Dendritic cell treated with granulocyte-macrophage colony-stimulating factor and Interleukin-4, amounts not matched to agents 40 ng/mL and 50 ng/mL, for 4 days (primary cell): Measurements from ENCODE around the gene MAP7D2.
"Not testable (repeated sequence)": the region's sequence is repeated elsewhere in the genome, so short reads cannot be mapped to it uniquely, and the experiment has no call there.

ENCODE experiments used
- H3K27ac Mint-ChIP-seq: one replicate; pipeline ENCODE4 v1.8.0; 2022; ENCODE audit warnings: mild to moderate bottlenecking, mixed read lengths
- H3K27me3 Mint-ChIP-seq: one replicate; pipeline ENCODE4 v1.8.0; 2022; ENCODE audit warnings: mild to moderate bottlenecking, mixed read lengths
- H3K36me3 Mint-ChIP-seq: one replicate; pipeline ENCODE4 v1.8.0; 2022; ENCODE audit warnings: low read depth, mixed read lengths
- H3K4me1 Mint-ChIP-seq: one replicate; pipeline ENCODE4 v1.8.0; 2022; ENCODE audit warnings: low read depth, mixed read lengths
- H3K4me3 Mint-ChIP-seq: one replicate; pipeline ENCODE4 v1.8.0; 2022; ENCODE audit warnings: mild to moderate bottlenecking, moderate library complexity, mixed read lengths
- H3K9me3 Mint-ChIP-seq: one replicate; pipeline ENCODE4 v1.8.0; 2022; ENCODE audit warnings: mixed read lengths
- intact Hi-C: fragments of 100-400 bp; cut with micrococcal nuclease; formaldehyde crosslinking; loops from one replicate; pipeline ENCODE4 v1.15.0; 2022

The MAP7D2 gene

DNA sequence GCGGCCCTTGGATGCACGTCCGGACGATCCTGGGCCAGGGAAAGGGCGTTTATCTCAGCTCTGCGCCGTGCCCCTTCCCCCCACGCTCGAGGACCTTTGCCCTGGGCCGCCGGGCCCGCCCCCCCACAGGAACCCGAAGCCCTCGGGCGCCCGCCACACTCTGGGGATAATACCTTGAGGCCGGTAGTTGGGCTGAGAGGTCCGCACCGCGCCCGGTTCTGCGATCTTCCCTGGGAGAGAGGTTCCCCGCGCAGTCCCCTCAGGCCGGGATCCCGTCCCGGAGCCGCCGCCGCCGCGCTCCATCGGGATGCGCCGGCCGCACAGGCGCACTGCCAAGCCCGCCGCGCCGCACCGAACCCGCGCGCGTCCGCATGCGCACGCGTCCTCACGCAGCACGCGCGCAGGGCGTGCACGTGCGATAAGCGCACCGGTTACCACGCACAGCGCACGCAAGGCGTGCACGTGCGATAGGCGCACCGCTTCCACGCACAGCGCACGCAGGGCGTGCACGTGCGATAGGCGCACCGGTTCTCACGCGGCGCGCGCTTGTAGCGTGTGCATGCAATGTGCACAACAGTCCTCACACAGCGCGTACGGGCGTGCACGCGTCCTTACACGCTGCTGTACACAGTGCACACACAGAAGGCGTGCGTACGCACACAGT, at the start of gene MAP7D2:
Gene MAP7D2, minus strand, starts transcription at position 331 of the 664 bp plus-strand sequence. Its CDS starts 28 bp downstream, at position 303.
- Mint-ChIP-seq H3K4me3 (no peak within 1 kb of the TSS), H3K4me1 (peaks cover 5% of the 10 kb centered on the region), H3K36me3 (no peaks in the 10 kb centered on the region), H3K9me3 (no peaks in the 10 kb centered on the region), H3K27me3 (peaks cover 44% of the 10 kb centered on the region), H3K27ac (no peak within 1 kb of the TSS)
- intact Hi-C loops: no loop called here

DNA sequence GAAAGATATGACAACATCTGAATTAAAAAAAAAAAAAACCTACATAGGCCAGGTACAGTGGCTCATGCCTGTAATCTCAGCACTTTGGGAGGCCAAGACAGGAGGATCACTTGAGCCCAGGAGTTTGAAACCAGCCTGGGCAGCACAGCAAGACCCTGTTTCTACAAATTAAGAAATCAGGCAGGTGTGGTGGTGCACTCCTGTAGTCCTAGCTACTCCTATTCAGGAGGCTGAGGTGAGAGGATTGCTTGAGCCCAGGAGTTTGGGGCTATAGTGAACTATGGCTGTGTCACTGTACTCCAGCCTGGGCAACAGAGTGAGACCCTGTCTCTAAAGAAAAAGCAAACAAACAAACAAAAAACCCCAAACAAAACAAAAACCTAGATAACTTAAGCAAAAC, 45.8 kb upstream of the MAP7D2 start:
- H3K4me1 Mint-ChIP-seq, H3K9me3 Mint-ChIP-seq: not testable (repeated sequence)
- peaks cover 71% of the 10 kb centered on the region for H3K36me3 Mint-ChIP-seq

DNA sequence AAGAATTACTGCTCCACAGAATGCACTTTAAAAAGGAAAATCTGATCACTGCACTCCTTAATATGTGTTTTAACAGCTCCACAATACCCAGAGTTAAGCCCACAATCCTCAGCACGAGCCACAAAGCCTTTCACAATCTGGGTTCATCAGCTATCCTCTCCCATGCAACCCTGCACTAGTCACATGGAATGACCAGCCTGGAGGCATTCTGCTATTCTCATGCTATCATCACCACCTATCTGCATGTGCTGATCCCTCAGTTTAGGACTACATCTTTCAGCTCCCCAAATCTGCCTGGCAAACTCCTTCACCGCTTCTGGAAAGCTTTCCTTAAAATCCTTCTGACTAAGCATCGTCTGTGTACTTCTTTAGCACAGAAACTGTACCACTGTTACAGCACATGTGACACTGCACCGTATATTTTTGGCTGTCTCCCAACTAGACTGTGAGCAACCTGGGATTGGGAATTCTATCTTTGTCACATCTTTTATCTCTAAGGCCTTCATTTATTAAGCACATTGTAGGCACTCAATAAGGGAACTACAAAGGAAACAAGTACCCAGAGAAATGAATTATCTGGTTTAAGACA, 43.2 kb upstream of the MAP7D2 start:
- Mint-ChIP-seq H3K27me3 (no peaks in the 10 kb centered on the region), H3K27ac (no peak overlapping the region), H3K4me1 (no peaks in the 10 kb centered on the region), H3K9me3 (no peaks in the 10 kb centered on the region), H3K36me3 (peaks cover 72% of the 10 kb centered on the region), H3K4me3 (no peak overlapping the region)
- intact Hi-C loops: no loop called here

More for the DNA sequence above, 45.8 kb upstream of the MAP7D2 start:
- H3K27ac Mint-ChIP-seq, H3K4me3 Mint-ChIP-seq, intact Hi-C loops, H3K27me3 Mint-ChIP-seq: not testable (repeated sequence)

DNA sequence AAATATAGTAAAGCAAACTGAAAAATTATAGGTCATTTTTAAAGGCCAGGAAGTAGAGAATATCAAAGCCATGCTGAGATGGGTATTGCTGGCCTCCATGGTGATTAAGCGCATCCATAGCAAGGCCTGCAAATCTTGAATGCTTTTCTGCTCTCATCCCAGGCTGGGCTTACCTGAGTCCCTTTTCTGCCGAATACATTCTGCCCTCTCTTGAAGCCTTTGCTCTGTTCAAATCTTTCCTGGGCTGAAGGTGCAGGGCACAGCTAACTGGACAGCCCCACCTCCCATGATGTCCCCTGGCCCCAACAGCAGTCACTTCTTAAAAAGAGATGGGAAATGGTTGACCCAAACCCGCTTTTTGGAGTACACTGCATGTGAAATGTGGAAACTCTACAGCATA, 35.0 kb upstream of the MAP7D2 start:
- Mint-ChIP-seq H3K4me1 (peaks cover 14% of the 10 kb centered on the region), H3K9me3 (no peaks in the 10 kb centered on the region), H3K27ac (no peak overlapping the region), H3K36me3 (peaks cover 38% of the 10 kb centered on the region), H3K27me3 (no peaks in the 10 kb centered on the region), H3K4me3 (no peak overlapping the region)
- intact Hi-C loops: no loop called here

DNA sequence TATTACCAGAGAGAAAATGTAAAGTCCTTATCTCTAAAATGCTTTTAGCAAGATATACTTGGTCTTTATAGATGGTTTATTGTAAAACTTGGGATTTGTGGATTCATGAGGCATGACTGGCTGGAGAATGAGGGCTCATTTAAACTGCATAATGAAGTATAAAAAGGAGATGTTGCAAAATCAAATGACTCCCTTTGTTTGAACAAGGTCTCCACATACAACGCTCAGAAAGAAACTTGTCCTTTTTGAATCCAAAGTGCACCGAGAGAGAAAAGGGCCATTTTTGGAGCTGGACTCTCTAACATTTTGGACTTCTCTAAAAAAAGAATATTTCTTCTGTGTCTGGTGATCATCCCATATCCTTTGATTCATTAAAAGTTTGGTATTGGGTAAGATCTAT, 32.6 kb upstream of the MAP7D2 start:
- H3K4me3 Mint-ChIP-seq: no peak overlapping the region
- intact Hi-C loops: no loop called here
- peaks cover 21% of the 10 kb centered on the region for H3K4me1 Mint-ChIP-seq
- no peak overlapping the region for H3K27ac Mint-ChIP-seq
- H3K36me3 Mint-ChIP-seq: peaks cover 15% of the 10 kb centered on the region
- no peaks in the 10 kb centered on the region for H3K27me3 Mint-ChIP-seq
- H3K9me3 Mint-ChIP-seq: no peaks in the 10 kb centered on the region

DNA sequence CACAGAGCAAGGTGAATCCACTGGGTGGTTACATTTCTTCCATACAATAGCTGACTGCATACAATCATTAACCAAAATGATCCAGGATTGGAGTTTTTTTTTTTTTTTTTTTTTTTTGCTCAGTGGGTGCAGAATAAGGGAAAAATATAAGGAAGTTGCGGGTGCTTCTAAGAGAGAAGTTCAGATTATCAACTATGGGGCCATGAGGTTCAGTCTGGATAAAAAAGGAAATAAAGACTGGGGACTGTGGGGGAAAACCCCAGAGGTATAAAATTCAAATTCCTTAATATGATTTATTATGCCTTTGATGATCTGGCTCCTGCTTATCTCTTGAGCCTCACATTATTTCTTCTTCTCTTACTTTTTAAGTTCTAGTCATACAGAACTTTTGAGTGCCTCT, 30.9 kb upstream of the MAP7D2 start:
- H3K4me1 Mint-ChIP-seq: peaks cover 21% of the 10 kb centered on the region
- no peaks in the 10 kb centered on the region for H3K9me3 Mint-ChIP-seq
- peaks cover 8% of the 10 kb centered on the region for H3K36me3 Mint-ChIP-seq
- H3K27me3 Mint-ChIP-seq: no peaks in the 10 kb centered on the region
- intact Hi-C loops: no loop called here
- no peak overlapping the region for H3K27ac Mint-ChIP-seq
- no peak overlapping the region for H3K4me3 Mint-ChIP-seq

DNA sequence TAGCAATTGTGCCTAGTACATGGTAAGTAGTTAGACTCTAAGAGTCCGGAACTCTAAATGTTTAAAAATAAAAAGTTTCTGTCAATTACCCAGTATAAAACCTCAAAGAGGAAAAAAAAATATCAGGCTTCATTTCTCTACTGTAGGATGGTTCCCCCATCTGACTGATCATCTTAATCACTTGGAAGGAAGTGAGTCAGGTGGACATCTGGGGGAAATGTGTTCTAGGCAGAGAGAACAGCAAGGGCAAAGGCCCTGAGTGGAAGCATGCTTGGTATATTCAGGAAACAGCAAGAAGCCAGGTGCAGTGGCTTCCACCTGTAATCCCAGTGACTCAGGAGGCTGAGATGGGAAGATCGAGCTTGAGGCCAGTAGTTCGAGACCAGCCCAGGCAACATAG, 27.8 kb upstream of the MAP7D2 start:
- intact Hi-C loops: loop anchor here (5.0 kb wide), 1 partner anchor 123 kb away; the partner anchor contains the start of gene RPS6KA3
- H3K36me3 Mint-ChIP-seq: peaks cover 9% of the 10 kb centered on the region
- no peaks in the 10 kb centered on the region for H3K9me3 Mint-ChIP-seq
- H3K27ac Mint-ChIP-seq: peak overlapping the region; percentile 6
- no peaks in the 10 kb centered on the region for H3K27me3 Mint-ChIP-seq
- no peak overlapping the region for H3K4me3 Mint-ChIP-seq
- peaks cover 21% of the 10 kb centered on the region for H3K4me1 Mint-ChIP-seq

DNA sequence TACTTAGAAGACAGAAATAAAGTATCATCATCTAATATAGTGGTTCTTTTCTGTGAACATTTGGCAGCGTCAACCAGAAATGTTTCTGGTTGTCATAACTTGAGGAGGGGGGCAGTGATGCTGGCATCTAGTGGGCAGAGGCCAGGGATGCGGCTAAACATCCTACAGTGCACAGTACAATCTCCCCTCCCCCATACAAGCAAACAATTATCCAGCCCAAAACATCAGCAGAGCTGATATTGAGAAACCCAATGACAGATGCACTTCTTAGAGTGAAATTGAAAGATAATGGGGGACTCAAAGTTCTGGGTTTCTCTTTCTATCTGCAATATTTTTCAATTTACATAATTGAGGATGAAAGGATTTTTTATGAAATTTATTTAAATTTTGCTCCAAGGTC, 26.9 kb upstream of the MAP7D2 start:
- H3K36me3 Mint-ChIP-seq: peaks cover 16% of the 10 kb centered on the region

DNA sequence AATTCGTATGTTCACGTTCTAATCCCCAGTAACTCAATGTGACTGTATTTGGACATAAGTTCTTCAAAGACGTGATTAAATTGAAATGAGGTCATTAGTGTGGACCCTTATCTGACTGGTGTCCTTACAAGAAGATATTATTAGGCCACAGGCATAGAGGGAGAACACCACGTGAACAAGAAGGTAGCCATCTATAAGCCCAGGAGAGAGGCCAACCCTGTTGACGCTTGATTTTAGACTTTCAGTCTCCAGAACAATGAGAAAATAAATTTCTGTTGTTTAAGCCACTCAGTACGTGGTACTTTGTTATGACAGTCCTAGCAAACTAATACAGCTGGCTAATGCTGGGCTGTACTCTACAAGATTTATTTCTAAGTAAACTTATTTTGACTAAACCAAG, 26.4 kb upstream of the MAP7D2 start:
- H3K9me3 Mint-ChIP-seq: no peaks in the 10 kb centered on the region
- intact Hi-C loops: loop anchor here (5.0 kb wide), 1 partner anchor 124 kb away; the partner anchor contains the start of gene RPS6KA3
- H3K27ac Mint-ChIP-seq: no peak overlapping the region
- H3K4me3 Mint-ChIP-seq: no peak overlapping the region
- no peaks in the 10 kb centered on the region for H3K27me3 Mint-ChIP-seq
- H3K4me1 Mint-ChIP-seq: peaks cover 24% of the 10 kb centered on the region
- H3K36me3 Mint-ChIP-seq: peaks cover 19% of the 10 kb centered on the region

More for the DNA sequence above, 26.9 kb upstream of the MAP7D2 start:
- no peaks in the 10 kb centered on the region for H3K9me3 Mint-ChIP-seq
- no peak overlapping the region for H3K4me3 Mint-ChIP-seq
- H3K27me3 Mint-ChIP-seq: no peaks in the 10 kb centered on the region
- H3K4me1 Mint-ChIP-seq: peaks cover 28% of the 10 kb centered on the region
- intact Hi-C loops: loop anchor here (5.0 kb wide), 1 partner anchor 124 kb away; the partner anchor contains the start of gene RPS6KA3
- H3K27ac Mint-ChIP-seq: no peak overlapping the region

DNA sequence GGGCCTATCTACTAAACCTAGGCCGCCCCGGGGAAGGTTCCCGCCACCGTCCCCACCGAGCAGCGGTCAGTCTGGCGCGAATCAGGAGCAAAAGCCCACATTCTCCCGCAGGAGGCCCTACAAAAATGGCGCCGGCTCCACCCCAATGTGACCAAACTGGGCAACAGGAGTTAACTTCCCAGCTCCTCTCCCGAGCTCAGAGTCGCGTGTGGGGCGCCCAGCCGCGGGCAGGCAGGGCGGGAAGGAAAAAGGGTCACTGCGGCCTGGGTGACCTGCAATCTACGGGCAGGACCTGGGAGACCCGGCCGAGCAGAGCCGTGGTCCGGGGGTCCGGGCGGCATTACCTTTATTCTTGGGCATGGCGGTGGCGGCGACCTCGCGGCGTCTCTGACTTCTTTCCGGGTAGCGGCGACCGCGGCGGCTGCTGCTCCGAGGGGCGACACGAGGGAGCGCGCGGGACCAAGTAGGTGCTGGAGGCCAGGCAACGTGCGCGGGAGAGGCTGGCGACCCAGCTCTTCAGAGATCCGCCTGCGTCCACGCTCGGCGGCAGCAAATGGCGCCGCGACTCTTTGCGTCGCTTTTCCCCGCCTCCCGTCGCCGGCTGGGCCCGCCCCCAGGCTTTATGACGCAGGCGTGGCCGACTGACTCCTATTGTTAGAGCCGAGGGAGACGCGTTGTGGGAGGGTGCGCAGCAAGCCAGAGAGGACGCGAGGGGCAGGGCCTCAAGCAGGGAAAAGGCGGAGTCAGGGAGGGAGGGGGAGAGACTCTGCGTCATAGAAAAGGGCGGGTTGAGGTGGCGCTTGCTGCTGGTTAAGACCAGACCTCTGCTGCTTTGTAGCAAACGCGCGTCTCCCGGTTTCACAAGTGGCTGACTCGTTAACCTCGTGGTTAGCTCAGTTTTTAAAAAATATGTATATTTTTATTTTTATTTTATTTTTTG, 24.8 kb upstream of the MAP7D2 start, which contains the start of gene EIF1AX:
Gene EIF1AX, minus strand, starts transcription at position 558 of the 940 bp plus-strand sequence. Its CDS starts 198 bp downstream, at position 360.
- Mint-ChIP-seq H3K4me3 (peak within 1 kb of the TSS; percentile 85), H3K27ac (peak within 1 kb of the TSS; percentile 93), H3K27me3 (no peaks in the 10 kb centered on the region), H3K36me3 (peaks cover 26% of the 10 kb centered on the region), H3K4me1 (peaks cover 13% of the 10 kb centered on the region), H3K9me3 (no peaks in the 10 kb centered on the region)
- intact Hi-C loops: loop anchor here (5.0 kb wide), 1 partner anchor 126 kb away; the partner anchor contains the start of gene RPS6KA3

DNA sequence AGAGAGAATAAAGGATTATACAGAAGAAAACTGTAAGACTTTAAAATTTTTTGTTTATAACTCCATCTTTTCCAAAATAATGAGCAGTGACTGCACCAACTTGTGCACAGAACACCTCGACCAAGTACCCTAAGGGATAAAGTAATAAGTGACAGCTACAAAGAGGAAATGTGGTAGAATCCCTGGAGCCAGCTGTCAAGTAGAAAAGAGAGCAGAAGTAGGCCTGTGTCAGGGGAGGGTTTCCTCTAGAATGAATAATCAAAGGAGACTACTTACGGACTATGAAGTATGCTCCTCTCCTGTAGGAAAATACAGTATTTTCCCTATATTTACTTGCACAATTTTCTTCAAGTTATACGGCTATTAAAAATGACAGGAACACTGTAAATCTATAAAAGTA, 23.7 kb upstream of the MAP7D2 start:
- intact Hi-C loops: loop anchor here (5.0 kb wide), 1 partner anchor 127 kb away; the partner anchor contains the start of gene RPS6KA3
- Mint-ChIP-seq H3K27ac (no peak overlapping the region), H3K9me3 (no peaks in the 10 kb centered on the region), H3K4me1 (peaks cover 19% of the 10 kb centered on the region), H3K36me3 (peaks cover 38% of the 10 kb centered on the region), H3K4me3 (peak overlapping the region; percentile 85), H3K27me3 (no peaks in the 10 kb centered on the region)

DNA sequence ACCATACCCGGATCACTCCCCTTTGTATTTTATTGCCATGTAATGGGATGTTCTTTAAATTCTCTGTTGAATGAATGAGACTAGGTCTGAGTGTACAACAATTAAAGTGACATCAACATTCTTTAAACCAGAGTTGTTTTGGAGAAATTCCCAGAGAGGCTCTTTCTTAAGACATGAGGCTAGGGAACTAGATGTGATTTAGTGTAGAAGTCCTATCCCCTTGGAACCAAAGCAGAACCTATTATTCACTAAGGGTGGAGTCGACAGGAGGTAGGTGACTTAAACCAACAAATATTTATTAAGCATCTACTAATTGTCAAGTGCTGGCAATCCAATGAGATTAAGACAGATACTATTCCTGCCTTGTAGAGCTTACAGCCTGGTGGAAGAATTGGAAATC, 23.3 kb upstream of the MAP7D2 start:
- Mint-ChIP-seq H3K27ac (no peak overlapping the region), H3K4me3 (peak overlapping the region; percentile 17), H3K4me1 (peaks cover 17% of the 10 kb centered on the region), H3K9me3 (no peaks in the 10 kb centered on the region), H3K27me3 (no peaks in the 10 kb centered on the region), H3K36me3 (peaks cover 42% of the 10 kb centered on the region)
- intact Hi-C loops: loop anchor here (5.0 kb wide), 1 partner anchor 127 kb away; the partner anchor contains the start of gene RPS6KA3

DNA sequence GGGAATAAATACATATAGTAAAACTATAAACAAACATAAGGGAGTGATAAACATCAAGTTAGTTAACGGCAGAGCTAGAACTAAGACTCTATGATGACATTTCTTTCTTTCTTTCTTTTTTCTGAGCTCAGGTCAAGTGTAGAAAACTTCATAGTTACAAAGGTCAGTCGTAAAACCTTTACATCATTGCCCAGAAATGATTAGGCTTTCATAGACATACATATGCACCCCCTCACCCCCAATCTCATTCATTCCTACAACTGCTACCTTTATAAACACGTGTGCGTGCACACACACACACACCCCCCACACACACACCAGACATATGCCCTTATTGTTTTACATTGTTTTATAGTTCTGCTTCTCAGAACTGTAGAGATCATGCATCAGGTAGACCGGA, 19.2 kb upstream of the MAP7D2 start:
- Mint-ChIP-seq H3K27me3 (no peaks in the 10 kb centered on the region), H3K9me3 (no peaks in the 10 kb centered on the region), H3K4me3 (no peak overlapping the region), H3K36me3 (peaks cover 50% of the 10 kb centered on the region), H3K27ac (no peak overlapping the region), H3K4me1 (peaks cover 13% of the 10 kb centered on the region)
- intact Hi-C loops: no loop called here
